Spleen (tissue), 7 donors: Measurements from ENCODE around the gene UBP1.

Source experiments
- CTCF ChIP-seq, 11 experiments: fragments of 200-600 bp in 7 of 11; fragments of 450-650 bp in 4 of 11; sonication (generic) in 4 of 11; IDR thresholded peaks in 8 of 11; conservative IDR thresholded peaks in 3 of 11; 1 replicate in 7 of 11; 2 replicates in 4 of 11; pipeline versions ENCODE4 v1.4.0 to v1.8.0; 2016 to 2021; ENCODE audit warnings: antibody characterized with exemption in 11 of 11, inconsistent platforms in 4 of 11, mild to moderate bottlenecking in 1 of 11
- POLR2A ChIP-seq, 3 donors: fragments of 450-650 bp; IDR thresholded peaks; one replicate each; pipeline ENCODE4 v1.5.1; 2017; ENCODE audit warnings: antibody characterized with exemption in 3 of 3, mild to moderate bottlenecking in 1 of 3
- donor health status: DM: no; HTN: no; CAD: no; lungs with moderate emphysema.
- donor health status: DM: no; HTN: no; CAD: no.
- donor health status: DM: no; HTN: no; CAD: no.

GRCh38 chr3:33430061-33430460 is 10.1 kb downstream of the UBP1 start:
- TF ChIP-seq POLR2A (IDR thresholded peaks at IDR 0.05) (no peak), CTCF (IDR thresholded peaks at IDR 0.05 in 8 of 11, conservative IDR thresholded peaks at IDR 0.05 in 3 of 11) (no peak)
